ENCODE measurements around the gene DMRT2.

- TF ChIP-seq, protein P1, sequence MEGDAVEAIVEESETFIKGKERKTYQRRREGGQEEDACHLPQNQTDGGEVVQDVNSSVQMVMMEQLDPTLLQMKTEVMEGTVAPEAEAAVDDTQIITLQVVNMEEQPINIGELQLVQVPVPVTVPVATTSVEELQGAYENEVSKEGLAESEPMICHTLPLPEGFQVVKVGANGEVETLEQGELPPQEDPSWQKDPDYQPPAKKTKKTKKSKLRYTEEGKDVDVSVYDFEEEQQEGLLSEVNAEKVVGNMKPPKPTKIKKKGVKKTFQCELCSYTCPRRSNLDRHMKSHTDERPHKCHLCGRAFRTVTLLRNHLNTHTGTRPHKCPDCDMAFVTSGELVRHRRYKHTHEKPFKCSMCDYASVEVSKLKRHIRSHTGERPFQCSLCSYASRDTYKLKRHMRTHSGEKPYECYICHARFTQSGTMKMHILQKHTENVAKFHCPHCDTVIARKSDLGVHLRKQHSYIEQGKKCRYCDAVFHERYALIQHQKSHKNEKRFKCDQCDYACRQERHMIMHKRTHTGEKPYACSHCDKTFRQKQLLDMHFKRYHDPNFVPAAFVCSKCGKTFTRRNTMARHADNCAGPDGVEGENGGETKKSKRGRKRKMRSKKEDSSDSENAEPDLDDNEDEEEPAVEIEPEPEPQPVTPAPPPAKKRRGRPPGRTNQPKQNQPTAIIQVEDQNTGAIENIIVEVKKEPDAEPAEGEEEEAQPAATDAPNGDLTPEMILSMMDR (IDR thresholded peaks at IDR 0.05): no peak
- no peak for TF ChIP-seq POLR2A (IDR thresholded peaks at IDR 0.05)
Measured at GRCh38 chr9:1051210-1051583, 1.0 kb downstream of the DMRT2 start.
